NK-92 (cell line): Measurements from ENCODE around the gene VIT.

ENCODE experiments used
- DNase-seq: peaks from one replicate; lab custom pipeline; 2025; ENCODE audit not compliant: unreplicated experiment; lab: John Stamatoyannopoulos, UW

Gene VIT

DNA sequence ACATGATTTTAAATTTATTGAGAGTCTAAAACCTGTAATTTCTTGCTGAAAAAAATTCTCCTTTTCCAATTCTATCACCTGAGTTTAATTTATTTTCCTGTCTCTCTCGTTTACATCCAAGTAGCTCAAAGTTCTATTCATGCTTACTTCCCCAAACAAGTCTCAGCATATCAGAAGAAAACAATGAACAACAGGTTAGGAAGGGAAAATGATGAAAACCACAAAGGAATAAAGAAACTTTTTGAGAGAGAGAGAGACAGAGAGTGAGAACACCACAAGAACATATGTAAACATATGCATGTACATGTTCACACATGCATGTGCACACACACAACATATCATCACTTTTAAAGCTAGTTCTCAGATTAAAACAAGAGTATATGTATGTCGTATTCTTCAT lies 157.7 kb downstream of the VIT start:
- no peak for DNase-seq

GRCh38 chr2:36855429-36855828 lies 158.9 kb downstream of the VIT start:
- DNase-seq = no peak

DNA sequence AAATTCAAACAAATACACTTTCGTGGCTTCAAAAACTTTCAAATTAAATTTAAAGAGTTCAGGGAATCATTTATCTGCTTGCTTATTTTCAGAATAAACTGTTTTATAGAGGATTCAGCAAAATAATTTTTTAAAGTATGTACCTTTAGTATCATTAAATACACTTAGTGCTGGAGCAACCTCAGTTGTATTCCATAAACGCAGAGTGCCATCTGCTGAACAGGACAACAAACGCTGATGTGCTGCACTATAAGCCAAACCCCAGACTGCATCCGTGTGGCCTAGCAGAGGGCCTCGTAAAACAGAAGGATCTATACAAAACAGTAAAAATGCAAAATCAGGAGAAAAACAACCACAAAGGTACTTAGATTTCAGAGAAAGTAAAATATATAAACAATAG lies 161.2 kb downstream of the VIT start:
- no peak for DNase-seq

DNA sequence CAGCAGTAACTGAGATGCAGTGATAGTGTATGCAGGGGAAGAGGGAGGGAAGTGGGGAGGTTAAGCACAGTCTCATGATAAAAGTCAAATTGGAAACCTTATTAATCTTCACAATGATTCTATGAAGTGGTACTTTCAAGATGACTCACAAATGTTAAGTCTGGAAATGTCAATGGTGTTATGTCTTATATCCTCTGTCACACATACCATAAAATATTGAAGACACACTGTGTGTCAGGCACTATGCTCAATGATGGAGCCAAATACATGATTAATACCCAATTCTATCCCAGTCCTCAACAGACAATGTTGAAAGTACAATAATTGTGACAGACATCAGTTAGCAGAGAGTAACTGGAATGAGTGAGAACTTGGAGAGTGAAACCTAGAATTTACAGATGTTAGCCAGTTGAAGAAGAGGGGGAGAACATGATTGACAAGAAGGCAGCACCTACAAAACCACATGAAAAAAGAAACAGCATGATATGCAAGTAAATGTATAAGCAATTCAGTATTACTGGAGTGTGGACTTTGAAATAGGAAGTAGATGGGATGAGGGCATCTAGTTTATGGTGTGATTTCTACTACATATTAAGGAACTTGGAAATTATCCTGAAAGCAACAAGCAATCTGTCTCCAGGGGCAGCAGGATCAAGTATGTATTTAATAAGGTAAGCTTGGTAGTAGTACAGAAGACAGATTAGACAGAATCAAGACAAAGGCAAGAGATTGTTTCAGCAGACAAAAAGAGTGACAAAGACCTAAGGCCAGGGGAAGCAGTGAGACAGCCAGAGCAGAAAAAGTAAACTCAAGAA lies 162.3 kb downstream of the VIT start:
- DNase-seq = no peak

- DNase-seq = no peak
These were observed 162.9 kb downstream of the VIT start for GRCh38 chr2:36859366-36859792.

DNA sequence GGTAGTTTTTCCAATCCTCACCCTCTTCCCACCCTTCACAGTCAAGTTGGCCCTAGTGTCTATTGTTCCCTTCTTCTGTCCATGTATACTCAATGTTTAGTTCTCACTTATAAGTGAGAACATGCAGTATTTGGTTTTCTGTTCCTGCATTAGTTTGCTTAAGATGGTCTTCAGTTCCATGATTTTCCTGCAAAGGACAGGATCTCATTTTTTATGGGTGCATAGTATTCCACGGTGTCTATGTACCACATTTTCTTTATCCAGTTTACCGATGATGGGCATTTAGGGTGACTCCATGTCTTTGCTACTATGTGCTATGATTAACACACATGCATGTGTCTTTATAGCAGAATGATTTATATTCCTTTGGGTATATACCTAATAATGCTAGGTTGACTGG lies 165.4 kb downstream of the VIT start:
- no peak for DNase-seq
